AG09319 (cell line): ENCODE data around the gene RLN3.

ENCODE experiments used
- DNase-seq: peaks from one replicate; pipeline ENCODE4 v3.0.0-alpha.2; 2010; ENCODE audit warnings: low read depth; ENCODE audit errors: extremely low read depth
- CTCF ChIP-seq: IDR thresholded peaks from 2 replicates; pipeline ENCODE4 v1.5.1; 2011; ENCODE audit warnings: low read depth, mild to moderate bottlenecking, inconsistent platforms, low read length, moderate library complexity

The RLN3 gene

GRCh38 chr19:14062558-14062855, 34.6 kb downstream of the RLN3 start:
- DNase-seq: no peak
- TF ChIP-seq CTCF: no peak

GRCh38 chr19:14063105-14063504, 35.2 kb downstream of the RLN3 start:
- DNase-seq: no peak
- no peak for TF ChIP-seq CTCF

- DNase-seq: no peak
- no peak for TF ChIP-seq CTCF
Observed at GRCh38 chr19:14066134-14066533, 38.2 kb downstream of the RLN3 start.

- TF ChIP-seq CTCF: no peak
- no peak for DNase-seq
Observed at GRCh38 chr19:14070268-14071050, 42.5 kb downstream of the RLN3 start.

GRCh38 chr19:14072535-14073260, 44.8 kb downstream of the RLN3 start, which contains the start of gene MISP3:
Gene MISP3 (plus strand): TSS chr19:14072786. CDS start chr19:14073310, 524 bp downstream.
- no peak for DNase-seq
- no peak; the same call in 1 of the 2 replicates for TF ChIP-seq CTCF

GRCh38 chr19:14073261-14073924, 45.4 kb downstream of the RLN3 start:
- peak; percentile 25 for TF ChIP-seq CTCF
- DNase-seq: no peak
